HG03280 (cell line): ENCODE data around the gene RPH3AL.

ENCODE experiments used
- ATAC-seq: cut with Tn5 transposase; IDR thresholded peaks from one replicate; pipeline ENCODE4 v1.9.1; 2021; ENCODE audit warnings: mild to moderate bottlenecking, moderate library complexity; ENCODE audit not compliant: unreplicated experiment

The RPH3AL gene

GRCh38 chr17:337022-337420 is 15.6 kb downstream of the RPH3AL start:
- ATAC-seq, result no peak

GRCh38 chr17:336110-337021 is 16.2 kb downstream of the RPH3AL start:
- ATAC-seq, result no peak

GRCh38 chr17:335691-336090 is 16.9 kb downstream of the RPH3AL start:
- no peak for ATAC-seq

DNA sequence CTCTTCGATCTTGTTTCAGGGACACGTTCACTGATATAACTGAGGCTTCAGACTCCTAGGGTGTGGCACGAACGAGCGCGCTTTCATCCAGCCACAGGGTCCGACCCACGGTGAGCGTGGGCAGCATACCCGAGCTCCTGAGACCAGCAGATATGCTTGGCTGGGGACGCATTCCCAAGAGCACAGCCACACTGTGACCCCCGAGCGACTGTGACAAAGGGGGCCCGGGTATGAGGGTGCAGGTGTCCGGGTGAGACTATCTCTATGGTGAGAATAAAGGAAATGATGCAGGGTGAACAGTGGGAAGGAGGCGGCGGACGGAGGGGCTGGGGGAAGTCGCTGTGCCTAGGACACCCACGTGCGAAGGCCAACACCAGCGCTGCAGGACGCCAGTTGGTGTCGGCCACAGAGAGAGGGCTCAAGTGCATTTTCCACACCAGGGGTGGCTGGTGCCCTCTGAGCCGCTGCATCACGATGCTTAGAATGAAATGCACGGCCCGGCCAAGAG is 17.6 kb downstream of the RPH3AL start:
- no peak for ATAC-seq

DNA sequence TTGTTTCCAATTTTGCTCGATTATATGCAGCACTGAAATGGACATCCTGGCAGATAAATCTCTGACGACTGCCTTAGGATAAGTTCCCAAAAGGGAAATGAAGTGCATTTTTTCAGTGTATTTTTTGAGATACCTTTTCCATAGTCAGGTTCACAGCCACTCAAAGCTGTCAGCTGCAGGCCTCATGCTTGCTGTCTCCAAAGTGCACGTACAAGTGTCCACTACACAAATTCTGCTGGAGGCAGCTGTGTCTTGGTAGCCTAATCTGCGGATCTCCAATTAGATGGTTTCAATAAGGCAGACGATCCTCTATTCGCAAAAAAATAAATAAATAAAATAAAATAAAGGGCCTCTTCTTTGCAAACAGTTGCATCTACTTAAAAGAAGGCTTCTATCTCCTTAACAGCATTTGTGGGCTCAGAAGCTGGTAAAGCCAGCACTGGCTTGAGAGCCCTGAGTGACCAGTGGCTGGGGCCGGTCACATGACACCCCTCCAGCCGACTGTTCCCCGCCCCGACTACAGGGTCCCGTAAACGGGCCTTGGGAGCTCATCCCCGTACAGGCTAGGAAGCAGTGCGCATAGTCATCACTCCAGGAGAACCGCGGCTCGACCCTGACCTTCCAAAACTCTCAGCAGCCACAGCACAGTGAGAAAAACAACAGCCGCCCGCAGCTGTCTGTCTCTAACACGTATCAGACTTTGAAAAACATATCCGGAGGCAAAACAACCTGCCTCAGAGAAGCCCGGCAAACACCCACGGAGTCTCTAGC is 18.8 kb downstream of the RPH3AL start:
- no peak for ATAC-seq

- no peak for ATAC-seq
These were observed 19.9 kb downstream of the RPH3AL start for GRCh38 chr17:332558-333322.

- ATAC-seq, result no peak
These were observed 20.6 kb downstream of the RPH3AL start for GRCh38 chr17:332023-332422.

DNA sequence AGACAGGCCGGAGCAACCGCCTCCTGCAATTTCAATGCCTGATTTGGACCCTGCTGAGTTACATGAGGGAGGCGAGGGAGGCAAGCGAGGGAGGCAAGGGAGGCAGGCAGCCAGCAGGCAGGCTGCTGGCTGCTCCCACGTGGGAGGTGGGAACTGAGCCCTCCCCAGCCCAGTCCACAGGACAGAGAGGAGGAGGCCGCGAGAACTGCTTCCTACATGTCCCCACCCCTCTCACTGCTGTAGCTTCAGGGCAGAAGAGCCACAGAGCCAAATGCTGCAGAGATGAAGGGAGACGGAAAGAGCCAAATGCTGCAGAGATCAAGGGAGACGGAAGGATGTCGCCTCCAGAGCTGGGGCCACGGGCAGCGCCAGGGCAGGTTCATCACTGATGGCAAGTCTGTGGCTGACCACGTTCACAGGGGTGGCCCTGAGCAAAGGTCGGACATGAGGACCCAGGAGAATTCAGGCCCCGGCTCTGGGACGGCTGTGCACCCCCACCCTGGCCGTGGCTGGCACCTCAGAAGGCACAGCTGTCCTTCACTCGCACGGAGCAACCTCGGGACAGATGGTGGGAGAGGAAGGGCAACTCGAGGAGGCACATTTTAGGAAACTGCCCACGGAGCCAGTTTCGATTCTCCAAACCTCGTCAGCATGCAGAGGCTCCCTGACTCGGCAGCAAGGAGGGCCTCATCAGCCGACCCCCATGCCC is 21.5 kb downstream of the RPH3AL start:
- ATAC-seq, result no peak

DNA sequence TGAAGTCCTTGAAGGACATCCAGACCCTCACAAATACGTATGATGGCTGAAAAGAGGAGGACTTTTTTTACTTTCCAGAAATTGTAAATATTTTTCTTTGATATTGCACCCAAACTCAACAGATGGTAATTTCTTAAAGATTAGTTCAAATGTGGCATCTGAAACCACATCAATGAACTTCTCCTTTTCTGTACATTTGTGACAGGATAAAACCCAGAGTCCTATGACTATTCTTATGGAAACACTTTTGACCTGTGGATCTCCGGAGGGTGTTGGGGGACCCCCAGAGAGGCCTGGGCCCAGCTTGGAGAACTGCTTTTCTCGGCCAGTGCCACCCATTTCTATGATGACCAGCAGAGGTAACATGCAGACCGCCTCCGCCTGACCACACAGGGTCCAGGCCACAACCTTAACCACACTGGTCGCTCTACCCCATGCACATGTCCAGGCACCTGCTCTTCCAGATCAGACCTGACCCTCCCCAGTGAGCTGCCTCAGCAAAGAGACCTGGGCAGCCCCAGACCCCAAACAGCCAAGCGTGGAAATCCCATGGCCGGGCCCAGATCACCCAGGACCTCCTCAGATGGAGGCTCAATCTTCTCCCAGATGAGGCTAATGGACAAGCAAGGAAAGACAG is 22.7 kb downstream of the RPH3AL start:
- no peak for ATAC-seq

DNA sequence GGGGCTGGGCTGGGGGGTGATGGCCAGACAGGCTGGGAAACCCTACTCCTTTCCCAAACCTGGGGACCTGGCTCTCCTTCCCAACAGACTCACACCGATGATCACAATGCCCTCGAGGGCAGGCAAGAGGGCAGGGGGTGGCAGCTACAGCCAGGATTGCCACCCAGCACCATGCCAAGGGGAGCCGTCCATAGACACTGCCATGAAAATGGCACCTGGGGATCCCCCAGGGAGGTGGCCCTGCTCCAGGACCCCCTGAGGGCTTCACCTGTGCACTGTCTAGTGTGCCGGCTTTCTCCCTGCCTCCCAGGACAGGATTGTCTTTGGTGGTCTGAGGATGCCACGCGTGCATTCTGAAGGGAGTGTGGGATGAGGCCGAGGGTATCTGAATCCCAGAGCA is 24.6 kb downstream of the RPH3AL start:
- no peak for ATAC-seq

DNA sequence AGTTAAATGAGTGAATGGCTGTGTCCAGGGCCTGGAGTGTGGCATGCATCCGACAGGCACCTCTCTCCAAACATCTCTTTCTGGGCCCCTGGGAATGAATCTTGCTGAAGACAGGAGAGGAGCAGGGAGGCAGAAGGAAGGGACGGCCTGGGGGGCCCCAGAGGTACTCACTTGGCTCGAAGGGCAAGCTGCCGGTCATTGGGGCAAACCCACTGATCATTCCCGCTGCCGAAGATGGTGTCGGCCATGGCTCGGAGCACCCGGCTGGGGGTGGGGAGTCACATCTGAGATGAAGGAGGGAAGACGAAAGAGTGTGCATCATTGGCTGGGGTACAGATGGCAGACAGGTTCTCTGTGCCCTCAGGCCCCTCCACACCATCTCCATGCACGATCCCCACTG is 25.3 kb downstream of the RPH3AL start:
- no peak for ATAC-seq

DNA sequence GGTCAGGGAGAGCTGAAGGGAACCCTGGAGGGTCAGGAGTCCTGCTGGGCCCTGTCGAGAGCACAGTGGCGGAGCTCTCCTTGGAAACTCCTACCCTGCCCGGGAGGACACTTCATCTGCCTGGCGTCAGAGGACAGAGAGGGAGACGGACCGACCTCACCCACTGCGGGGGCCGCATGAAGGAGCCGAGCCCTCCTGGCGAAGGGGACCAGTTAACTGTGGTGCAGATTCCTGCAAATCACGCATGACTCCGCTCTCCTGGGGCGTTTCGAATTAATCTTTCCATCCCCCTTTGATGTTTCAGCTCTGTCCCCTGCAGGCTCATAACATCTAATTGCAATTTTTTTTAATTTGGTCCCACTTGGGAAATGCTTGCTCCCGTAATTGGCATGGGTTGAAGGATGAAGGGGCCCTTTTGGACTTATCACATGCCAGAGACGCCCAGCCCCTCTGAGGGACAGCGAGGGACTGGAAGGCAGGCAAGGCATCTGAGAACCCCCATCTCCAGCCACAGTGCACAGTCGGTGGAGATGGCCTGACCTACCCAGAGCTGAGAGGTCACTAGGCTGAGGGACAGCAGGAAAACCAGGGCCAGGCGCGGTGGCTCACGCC is 26.5 kb downstream of the RPH3AL start:
- no peak for ATAC-seq

GRCh38 chr17:325270-326009 is 27.2 kb downstream of the RPH3AL start:
- no peak for ATAC-seq

DNA sequence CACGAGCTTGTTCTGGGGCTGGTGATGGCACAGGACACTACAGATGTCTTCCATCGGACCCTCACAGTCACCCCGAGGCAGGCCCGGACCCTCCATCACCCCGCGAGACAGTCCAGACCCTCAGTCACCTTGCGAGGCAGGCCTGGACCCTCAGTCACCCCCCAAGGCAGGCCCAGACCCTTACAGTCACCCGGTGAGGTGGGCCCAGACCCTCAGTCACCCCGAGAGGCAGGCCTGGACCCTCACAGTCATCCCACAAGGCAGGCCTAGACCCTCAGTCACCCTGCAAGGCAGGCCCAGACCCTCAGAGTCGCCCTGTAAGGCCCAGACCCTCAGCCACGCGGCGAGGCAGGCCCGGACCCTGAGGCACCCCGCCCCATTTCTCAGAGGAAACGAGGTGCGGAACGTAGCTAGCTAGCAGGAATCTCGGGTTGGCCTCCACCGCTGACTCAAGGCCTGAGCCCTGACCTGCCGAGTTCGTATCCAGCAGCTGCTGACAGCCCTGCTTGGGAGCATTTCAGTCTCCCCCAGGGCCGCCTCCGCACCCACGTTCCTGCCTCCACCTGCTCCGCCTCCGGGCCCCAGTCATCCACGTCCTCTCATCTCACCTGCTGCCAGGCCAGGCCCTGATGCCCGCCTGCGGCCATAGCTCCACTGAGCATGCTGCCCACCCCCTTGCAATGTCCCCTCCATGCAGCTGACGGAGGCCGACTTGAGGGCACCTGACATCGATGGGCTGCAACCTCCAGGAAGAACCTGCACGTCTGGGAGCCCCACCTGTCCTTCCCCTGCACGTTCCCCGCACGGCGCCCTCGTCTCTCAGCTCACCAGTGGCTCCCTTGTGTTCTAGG is 28.7 kb downstream of the RPH3AL start:
- ATAC-seq, result no peak

DNA sequence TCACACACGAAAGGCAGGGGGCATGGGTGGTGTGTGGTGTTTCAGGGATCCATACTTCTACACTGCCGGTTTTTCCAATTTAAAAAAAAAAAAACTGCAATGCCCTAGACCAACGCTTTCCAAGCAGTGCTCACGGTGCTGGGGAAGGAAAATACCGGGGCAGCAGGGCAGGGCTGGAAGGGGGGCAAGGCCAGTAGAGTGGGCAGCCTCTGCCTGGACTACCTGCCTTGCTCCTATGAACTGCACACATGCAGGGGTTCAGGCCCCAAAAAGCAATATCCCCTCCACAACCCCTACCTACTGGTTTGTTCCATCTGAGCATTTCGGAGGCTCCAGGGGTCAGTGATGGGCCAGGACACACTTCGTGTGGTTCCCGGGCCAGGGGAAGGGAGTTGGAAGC is 29.4 kb downstream of the RPH3AL start:
- ATAC-seq, result no peak

- no peak for ATAC-seq
These were observed 30.4 kb downstream of the RPH3AL start for GRCh38 chr17:322006-322780.

GRCh38 chr17:321386-321941 is 31.1 kb downstream of the RPH3AL start:
- no peak for ATAC-seq
